Panc1 (cell line): ENCODE results near the gene INPP4B. TPM values are rescaled to one million over a fixed set of nuclear protein-coding genes. Genes with fewer than 3 reads are reported as not detected.

Experiments
- ATAC-seq: fragments of 200-7000 bp; cut with Tn5 transposase; 2 replicates; pipeline ENCODE4 v1.9.1; 2020; ENCODE audit warnings: mild to moderate bottlenecking, moderate library complexity
- BruUV-seq: library from RNA; stranded (reverse); fragments of 400-500 nt; replicated peaks from 2 replicates; lab custom pipeline; 2021; lab: Mats Ljungman, UMichigan
- CTCF ChIA-PET: fragments of 300-600 bp; sonication (Branson Sonifier 250); formaldehyde crosslinking; loops from one replicate; lab custom pipeline; 2022; ENCODE audit warnings: antibody characterized with exemption; lab: Charles Lee
- POLR2A ChIA-PET: fragments of 300-600 bp; sonication (Branson Sonifier 250); formaldehyde crosslinking; loops from one replicate; lab custom pipeline; 2022; ENCODE audit warnings: antibody characterized with exemption; lab: Charles Lee
- DNase-seq: peaks from one replicate; pipeline ENCODE4 v3.0.0-alpha.2; 2010; ENCODE audit warnings: low read depth, low spot score
- H3K27ac ChIP-seq: 2 replicates; pipeline ENCODE4 v1.5.1; 2011; ENCODE audit warnings: mild to moderate bottlenecking, low read length, inconsistent platforms
- H3K27me3 ChIP-seq: fragments of 200-500 bp; sonication (Bioruptor generic); 2 replicates; pipeline ENCODE4 v1.6.0; 2014; ENCODE audit warnings: low read length, inconsistent platforms; ENCODE audit not compliant: control insufficient read depth, insufficient read depth
- H3K36me3 ChIP-seq: fragments of 200-500 bp; sonication (Bioruptor generic); 2 replicates; pipeline ENCODE4 v1.5.1; 2014; ENCODE audit warnings: inconsistent platforms, mild to moderate bottlenecking, low read length, moderate library complexity; ENCODE audit not compliant: control insufficient read depth, insufficient read depth
- H3K4me1 ChIP-seq: 2 replicates; pipeline ENCODE4 v1.5.1; 2011; ENCODE audit warnings: inconsistent platforms, mild to moderate bottlenecking, low read length, moderate library complexity; ENCODE audit not compliant: control insufficient read depth, insufficient read depth
- H3K4me3 ChIP-seq, 2 experiments: 2 replicates each; pipeline ENCODE4 v1.5.1; 2011 to 2012; ENCODE audit warnings: low read depth in 2 of 2, low read length in 2 of 2, mild to moderate bottlenecking in 2 of 2, inconsistent platforms in 1 of 2, moderate library complexity in 1 of 2
- H3K9me3 ChIP-seq: fragments of 200-500 bp; sonication (Bioruptor generic); 2 replicates; pipeline ENCODE4 v1.5.1; 2014; ENCODE audit warnings: low read depth, mild to moderate bottlenecking, inconsistent platforms, low read length, moderate library complexity; ENCODE audit not compliant: control insufficient read depth, insufficient read depth
- POLR2AphosphoS5 ChIP-seq: IDR thresholded peaks from 2 replicates; pipeline ENCODE4 v1.6.1; 2012; ENCODE audit warnings: mild to moderate bottlenecking, low read depth, low read length, moderate library complexity
- SIN3A ChIP-seq: IDR thresholded peaks from 2 replicates; pipeline ENCODE4 v1.6.1; 2012; ENCODE audit warnings: low read depth, mild to moderate bottlenecking, low read length, moderate library complexity, borderline replicate concordance; ENCODE audit not compliant: insufficient read depth
- TCF7L2 ChIP-seq: IDR thresholded peaks from 2 replicates; pipeline ENCODE4 v1.6.1; 2011; ENCODE audit warnings: mild to moderate bottlenecking, low read depth, low read length, inconsistent platforms
- in situ Hi-C: cut with HindIII; loops from 2 replicates; pipeline ENCODE4 v1.10.0; 2016; ENCODE audit warnings: low sequenced_read_pairs, low pct_unique_long_range_greater_than_20kb
- intact Hi-C: fragments of 100-400 bp; cut with micrococcal nuclease; formaldehyde crosslinking; loops from one replicate; pipeline ENCODE4 v1.10.0; 2022; ENCODE audit not compliant: unreplicated experiment
- total RNA-seq: library from RNA; stranded (reverse); gene quantifications from one replicate; pipeline ENCODE4 v1.2.1, GENCODE V29; 2021; ENCODE audit not compliant: unreplicated experiment
- TF ChIP-seq, protein P1 (sequence below), 2 experiments: IDR thresholded peaks; 2 replicates each; pipeline ENCODE4 v1.6.1; 2011 to 2012; ENCODE audit warnings: low read depth in 2 of 2, control low read depth in 1 of 2, low read length in 1 of 2, mild to moderate bottlenecking in 1 of 2, moderate library complexity in 1 of 2; ENCODE audit not compliant: insufficient read depth in 1 of 2
- TF ChIP-seq, protein P2 (sequence below): fragments of 450-650 bp; IDR thresholded peaks from 2 replicates; pipeline ENCODE4 v1.5.1; 2017; ENCODE audit warnings: mild to moderate bottlenecking

The INPP4B gene
- total RNA-seq, 1 experiment from 2014 or later, result 4.5 TPM

DNA sequence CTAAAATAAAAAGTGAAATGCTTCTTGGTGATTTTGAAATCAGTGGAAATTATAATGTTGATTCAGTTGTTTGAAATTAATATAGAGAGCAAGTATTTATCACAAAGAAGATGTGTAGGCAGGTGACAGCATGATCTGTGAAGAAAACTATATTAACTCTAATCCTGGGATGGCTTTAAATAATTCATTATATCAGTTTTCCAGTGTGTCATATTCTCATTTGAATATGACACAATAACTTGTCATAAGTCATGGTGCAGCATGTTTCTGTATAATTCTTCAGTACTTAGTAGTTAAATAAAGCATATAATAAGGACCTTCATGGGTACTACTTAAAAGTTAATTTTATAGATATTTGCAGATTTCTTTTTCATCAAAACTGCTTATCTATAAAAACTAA lies 573.6 kb downstream of the INPP4B start:
- no peak overlapping the region for H3K27ac ChIP-seq
- H3K36me3 ChIP-seq, result no peaks in the 10 kb centered on the region
- BruUV-seq, result no TSS peak
- ATAC-seq (no peak), DNase-seq (no peak)
- intact Hi-C loops, result no loop called here
- H3K9me3 ChIP-seq, result no peaks in the 10 kb centered on the region
- in situ Hi-C loops, result no loop called here
- no peaks in the 10 kb centered on the region for H3K27me3 ChIP-seq
- CTCF ChIA-PET, result no interaction called here
- no peak overlapping the region for H3K4me3 ChIP-seq
- H3K4me1 ChIP-seq, result no peaks in the 10 kb centered on the region
- TF ChIP-seq, protein P1, sequence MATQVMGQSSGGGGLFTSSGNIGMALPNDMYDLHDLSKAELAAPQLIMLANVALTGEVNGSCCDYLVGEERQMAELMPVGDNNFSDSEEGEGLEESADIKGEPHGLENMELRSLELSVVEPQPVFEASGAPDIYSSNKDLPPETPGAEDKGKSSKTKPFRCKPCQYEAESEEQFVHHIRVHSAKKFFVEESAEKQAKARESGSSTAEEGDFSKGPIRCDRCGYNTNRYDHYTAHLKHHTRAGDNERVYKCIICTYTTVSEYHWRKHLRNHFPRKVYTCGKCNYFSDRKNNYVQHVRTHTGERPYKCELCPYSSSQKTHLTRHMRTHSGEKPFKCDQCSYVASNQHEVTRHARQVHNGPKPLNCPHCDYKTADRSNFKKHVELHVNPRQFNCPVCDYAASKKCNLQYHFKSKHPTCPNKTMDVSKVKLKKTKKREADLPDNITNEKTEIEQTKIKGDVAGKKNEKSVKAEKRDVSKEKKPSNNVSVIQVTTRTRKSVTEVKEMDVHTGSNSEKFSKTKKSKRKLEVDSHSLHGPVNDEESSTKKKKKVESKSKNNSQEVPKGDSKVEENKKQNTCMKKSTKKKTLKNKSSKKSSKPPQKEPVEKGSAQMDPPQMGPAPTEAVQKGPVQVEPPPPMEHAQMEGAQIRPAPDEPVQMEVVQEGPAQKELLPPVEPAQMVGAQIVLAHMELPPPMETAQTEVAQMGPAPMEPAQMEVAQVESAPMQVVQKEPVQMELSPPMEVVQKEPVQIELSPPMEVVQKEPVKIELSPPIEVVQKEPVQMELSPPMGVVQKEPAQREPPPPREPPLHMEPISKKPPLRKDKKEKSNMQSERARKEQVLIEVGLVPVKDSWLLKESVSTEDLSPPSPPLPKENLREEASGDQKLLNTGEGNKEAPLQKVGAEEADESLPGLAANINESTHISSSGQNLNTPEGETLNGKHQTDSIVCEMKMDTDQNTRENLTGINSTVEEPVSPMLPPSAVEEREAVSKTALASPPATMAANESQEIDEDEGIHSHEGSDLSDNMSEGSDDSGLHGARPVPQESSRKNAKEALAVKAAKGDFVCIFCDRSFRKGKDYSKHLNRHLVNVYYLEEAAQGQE (IDR thresholded peaks at IDR 0.05; ENCODE audit: insufficient read depth in 1 of 2, low read depth in 2 of 2, low read length in 1 of 2), result no peak
- no peak for TF ChIP-seq TCF7L2
- no peak for TF ChIP-seq SIN3A
- TF ChIP-seq POLR2AphosphoS5, result no peak
- TF ChIP-seq, protein P2, sequence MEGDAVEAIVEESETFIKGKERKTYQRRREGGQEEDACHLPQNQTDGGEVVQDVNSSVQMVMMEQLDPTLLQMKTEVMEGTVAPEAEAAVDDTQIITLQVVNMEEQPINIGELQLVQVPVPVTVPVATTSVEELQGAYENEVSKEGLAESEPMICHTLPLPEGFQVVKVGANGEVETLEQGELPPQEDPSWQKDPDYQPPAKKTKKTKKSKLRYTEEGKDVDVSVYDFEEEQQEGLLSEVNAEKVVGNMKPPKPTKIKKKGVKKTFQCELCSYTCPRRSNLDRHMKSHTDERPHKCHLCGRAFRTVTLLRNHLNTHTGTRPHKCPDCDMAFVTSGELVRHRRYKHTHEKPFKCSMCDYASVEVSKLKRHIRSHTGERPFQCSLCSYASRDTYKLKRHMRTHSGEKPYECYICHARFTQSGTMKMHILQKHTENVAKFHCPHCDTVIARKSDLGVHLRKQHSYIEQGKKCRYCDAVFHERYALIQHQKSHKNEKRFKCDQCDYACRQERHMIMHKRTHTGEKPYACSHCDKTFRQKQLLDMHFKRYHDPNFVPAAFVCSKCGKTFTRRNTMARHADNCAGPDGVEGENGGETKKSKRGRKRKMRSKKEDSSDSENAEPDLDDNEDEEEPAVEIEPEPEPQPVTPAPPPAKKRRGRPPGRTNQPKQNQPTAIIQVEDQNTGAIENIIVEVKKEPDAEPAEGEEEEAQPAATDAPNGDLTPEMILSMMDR, result no peak
- POLR2A ChIA-PET, result no interaction called here

DNA sequence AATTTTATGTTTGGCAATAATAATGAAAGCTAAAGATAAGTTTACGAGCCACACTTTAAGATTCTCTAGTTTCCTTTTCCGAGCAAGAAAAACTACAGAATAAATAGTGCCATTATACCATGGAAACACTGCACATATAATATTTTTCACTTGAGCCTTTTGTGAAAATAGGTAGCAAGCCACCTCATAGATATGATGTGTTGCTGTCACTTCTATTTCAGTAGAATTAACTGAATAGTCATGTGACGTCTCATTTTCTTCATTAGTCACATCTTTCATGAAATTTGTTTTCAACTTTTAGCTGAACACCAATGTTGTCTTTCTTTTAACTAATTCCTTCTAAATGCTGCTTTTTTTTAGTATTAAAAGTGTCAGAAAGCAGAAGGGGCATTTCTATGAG lies 574.3 kb downstream of the INPP4B start:
- H3K9me3 ChIP-seq, result no peaks in the 10 kb centered on the region
- intact Hi-C loops, result no loop called here
- H3K4me1 ChIP-seq, result no peaks in the 10 kb centered on the region

More for the DNA sequence above, 574.3 kb downstream of the INPP4B start:
- DNase-seq (no peak), ATAC-seq (no peak)
- Histone ChIP-seq H3K36me3 (no peaks in the 10 kb centered on the region), H3K4me3 (no peak overlapping the region), H3K27me3 (no peaks in the 10 kb centered on the region), H3K27ac (no peak overlapping the region)
- ChIA-PET POLR2A (no interaction called here), CTCF (no interaction called here)
- no TSS peak for BruUV-seq
- in situ Hi-C loops, result no loop called here
- TF ChIP-seq POLR2AphosphoS5 (no peak), SIN3A (no peak), TCF7L2 (no peak)
- TF ChIP-seq, protein P2, result no peak
- TF ChIP-seq, protein P1 (IDR thresholded peaks at IDR 0.05; ENCODE audit: insufficient read depth in 1 of 2, low read depth in 2 of 2, low read length in 1 of 2), result no peak
